Activated CD4-positive, alpha-beta T cell treated with anti-CD3 and anti-CD28 coated beads for 36 hours (primary cell): ENCODE data around the gene CNOT6L. TPM values are rescaled to one million over a fixed set of nuclear protein-coding genes. Genes with fewer than 3 reads are reported as not detected.
"Not testable (repeated sequence)": the region's sequence is repeated elsewhere in the genome, so short reads cannot be mapped to it uniquely, and the experiment has no call there.

Experiments used
- ATAC-seq: fragments of 200-7000 bp; cut with Tn5 transposase; one replicate; pipeline ENCODE4 v1.10.0; 2021; ENCODE audit warnings: mild to moderate bottlenecking, moderate library complexity
- CTCF ChIA-PET: fragments of 350-600 bp; sonication (Branson Sonifier 250); formaldehyde crosslinking; loops from one replicate; lab custom pipeline; 2021; ENCODE audit warnings: antibody characterized with exemption; lab: Charles Lee
- POLR2A ChIA-PET: fragments of 350-600 bp; sonication (Branson Sonifier 250); formaldehyde crosslinking; loops from one replicate; lab custom pipeline; 2021; ENCODE audit warnings: antibody characterized with exemption, inconsistent platforms; lab: Charles Lee
- DNase-seq: peaks from one replicate; pipeline ENCODE4 v3.0.0-alpha.2; 2020
- H3K27ac Mint-ChIP-seq: one replicate; pipeline ENCODE4 v1.8.0; 2021; ENCODE audit warnings: mixed read lengths
- H3K27me3 Mint-ChIP-seq: one replicate; pipeline ENCODE4 v1.8.0; 2021; ENCODE audit warnings: mixed read lengths
- H3K36me3 Mint-ChIP-seq: one replicate; pipeline ENCODE4 v1.8.0; 2021; ENCODE audit warnings: low read depth, mixed read lengths
- H3K4me1 Mint-ChIP-seq: one replicate; pipeline ENCODE4 v1.8.0; 2021; ENCODE audit warnings: mixed read lengths
- H3K4me3 Mint-ChIP-seq: one replicate; pipeline ENCODE4 v1.8.0; 2021; ENCODE audit warnings: mild to moderate bottlenecking, moderate library complexity, mixed read lengths
- H3K9me3 Mint-ChIP-seq: one replicate; pipeline ENCODE4 v1.8.0; 2021; ENCODE audit warnings: low read depth, mixed read lengths
- intact Hi-C, 2 experiments: fragments of 100-400 bp; cut with DNase I in 1 of 2; cut with micrococcal nuclease in 1 of 2; formaldehyde crosslinking; loops; one replicate each; pipeline versions ENCODE4 v1.14.2 to v1.15.1; 2022 to 2024; cut with DNase I, micrococcal nuclease
- total RNA-seq, 2 experiments: library from RNA; stranded (reverse); gene quantifications; one replicate each; pipeline ENCODE4 v1.2.3, GENCODE V29; 2021

The CNOT6L gene
- total RNA-seq: 100 to 1,000 TPM; 111 to 122 TPM

DNA sequence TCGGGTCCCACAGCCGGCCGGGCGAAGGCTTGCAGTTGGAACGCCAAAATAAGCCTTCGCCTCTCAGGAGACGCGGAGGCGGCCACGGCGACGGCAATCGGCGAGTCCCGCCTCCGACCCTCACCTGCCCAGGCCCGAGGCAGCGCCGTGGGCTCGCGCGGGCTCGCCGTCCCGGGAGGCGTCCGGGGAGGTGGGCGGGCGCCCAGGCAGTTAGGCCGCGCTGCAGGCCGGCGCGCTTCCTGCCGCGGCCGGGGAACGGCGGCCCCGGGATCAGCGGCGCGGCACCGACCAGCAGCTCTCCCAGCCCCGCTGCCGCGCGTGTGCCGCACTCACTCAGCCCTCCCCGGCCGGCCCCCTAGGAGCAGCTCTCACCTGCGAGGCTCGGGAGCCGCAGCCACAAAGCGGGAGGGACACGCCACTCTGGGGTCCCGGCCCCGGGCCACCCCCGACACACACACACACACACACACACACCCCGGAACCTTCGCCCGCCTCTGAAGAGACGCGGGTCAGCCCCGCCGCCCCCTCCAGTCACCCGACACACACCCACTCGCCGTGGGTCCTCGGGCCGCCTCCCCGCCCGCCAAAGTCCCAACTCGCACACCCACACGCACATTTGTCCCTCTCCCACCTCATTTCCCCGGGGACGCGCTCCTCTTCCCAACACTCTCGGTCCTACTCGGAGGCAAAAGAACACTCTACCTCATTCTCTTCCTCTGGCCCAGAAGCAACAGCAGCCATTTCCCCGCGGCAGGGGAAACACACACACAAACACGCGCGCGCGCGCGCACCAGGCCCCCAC is at the start of gene CNOT6L:
TSS of gene CNOT6L (minus strand) at position 767 of the 802 bp plus-strand sequence. CDS start at position 707, 60 bp downstream.
- Mint-ChIP-seq H3K27me3 (no peaks in the 10 kb centered on the region), H3K4me1 (peaks cover 58% of the 10 kb centered on the region), H3K4me3 (peak within 1 kb of the TSS; percentile 99), H3K36me3 (peaks cover 39% of the 10 kb centered on the region), H3K9me3 (no peaks in the 10 kb centered on the region), H3K27ac (peak within 1 kb of the TSS; percentile 100)
- ChIA-PET CTCF (interaction anchor here (0.6 to 2.6 kb wide), 6 partner anchors 11 to 187 kb away, joined by 3 to 25 read pairs (median 10); partner anchors contain the start of gene MRPL1), POLR2A (interaction anchor here (1.0 to 2.9 kb wide), 7 partner anchors 10 to 43 kb away, joined by 3 to 49 read pairs (median 8); partner anchors contain the start of gene MRPL1)
- peak; percentile 8 for ATAC-seq
- intact Hi-C loops: loop anchor here (1.0 to 5.0 kb wide), 3 partner anchors 18 to 84 kb away; no protein-coding TSS in a partner anchor
- DNase-seq: peak; percentile 85

DNA sequence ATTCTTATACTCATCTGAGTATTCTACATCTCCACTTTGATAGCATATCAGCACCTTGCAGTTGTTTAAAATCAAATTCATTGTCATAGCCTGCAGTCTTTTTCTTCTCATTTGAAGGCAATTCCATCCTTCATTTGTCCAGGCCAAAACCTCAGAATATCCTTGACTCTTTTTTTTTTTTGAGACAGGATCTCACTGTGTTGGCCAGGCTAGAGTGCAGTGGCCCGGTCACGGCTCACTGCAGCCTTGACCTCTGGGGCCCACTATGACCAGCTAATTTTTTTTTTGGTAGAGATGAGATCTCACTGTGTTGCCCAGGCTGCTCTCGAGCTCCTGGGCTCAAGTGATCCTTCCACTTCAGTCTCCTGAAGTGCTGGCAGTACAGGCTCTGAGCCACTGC is 46.1 kb upstream of the CNOT6L start:
- H3K9me3 Mint-ChIP-seq: no peaks in the 10 kb centered on the region
- H3K27ac Mint-ChIP-seq: no peak overlapping the region
- ATAC-seq: no peak
- DNase-seq: no peak
- intact Hi-C loops: no loop called here
- no peak overlapping the region for H3K4me3 Mint-ChIP-seq
- H3K36me3 Mint-ChIP-seq: peaks cover 39% of the 10 kb centered on the region
- CTCF ChIA-PET: no interaction called here
- H3K27me3 Mint-ChIP-seq: peaks cover 2% of the 10 kb centered on the region
- POLR2A ChIA-PET: no interaction called here
- peaks cover 55% of the 10 kb centered on the region for H3K4me1 Mint-ChIP-seq

DNA sequence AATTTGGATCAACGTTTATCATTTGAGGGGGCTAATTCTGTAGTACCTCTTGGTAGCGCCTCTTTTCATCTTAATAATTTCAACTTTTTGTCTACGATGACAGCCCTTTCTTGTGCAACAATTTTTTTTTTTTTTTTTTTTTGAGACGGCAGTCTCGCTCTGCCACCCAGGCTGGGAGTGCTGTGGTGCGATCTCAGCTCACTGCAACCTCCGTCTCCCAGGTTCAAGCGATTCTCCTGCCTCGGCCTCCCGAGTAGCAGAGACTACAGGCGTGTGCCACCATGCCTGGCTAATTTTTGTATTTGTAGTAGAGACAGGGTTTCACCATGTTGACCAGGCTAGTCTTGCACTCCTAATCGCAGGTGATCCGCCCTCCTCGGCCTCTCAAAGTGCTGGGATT is 44.2 kb upstream of the CNOT6L start:
- peaks cover 55% of the 10 kb centered on the region for H3K4me1 Mint-ChIP-seq
- peak overlapping the region; percentile 100 for H3K27ac Mint-ChIP-seq
- POLR2A ChIA-PET: interaction anchor here (0.7 to 3.9 kb wide), 4 partner anchors 11 to 46 kb away, joined by 8 to 85 read pairs (median 34); partner anchors contain the start of gene CNOT6L
- H3K36me3 Mint-ChIP-seq: peaks cover 30% of the 10 kb centered on the region
- not testable (repeated sequence) for H3K9me3 Mint-ChIP-seq, H3K27me3 Mint-ChIP-seq, ATAC-seq
- intact Hi-C loops: loop anchor here (2.0 to 5.0 kb wide), 6 partner anchors 126 to 914 kb away; partner anchors contain the start of genes BMP2K (in 2 of the 2) and CCNI (in 1 of the 2)
- peak overlapping the region; percentile 98 for H3K4me3 Mint-ChIP-seq
- DNase-seq: peak; percentile 39
- CTCF ChIA-PET: interaction anchor here (1.2 kb wide), 1 partner anchor 46 kb away, joined by 8 read pairs; no protein-coding TSS in a partner anchor

DNA sequence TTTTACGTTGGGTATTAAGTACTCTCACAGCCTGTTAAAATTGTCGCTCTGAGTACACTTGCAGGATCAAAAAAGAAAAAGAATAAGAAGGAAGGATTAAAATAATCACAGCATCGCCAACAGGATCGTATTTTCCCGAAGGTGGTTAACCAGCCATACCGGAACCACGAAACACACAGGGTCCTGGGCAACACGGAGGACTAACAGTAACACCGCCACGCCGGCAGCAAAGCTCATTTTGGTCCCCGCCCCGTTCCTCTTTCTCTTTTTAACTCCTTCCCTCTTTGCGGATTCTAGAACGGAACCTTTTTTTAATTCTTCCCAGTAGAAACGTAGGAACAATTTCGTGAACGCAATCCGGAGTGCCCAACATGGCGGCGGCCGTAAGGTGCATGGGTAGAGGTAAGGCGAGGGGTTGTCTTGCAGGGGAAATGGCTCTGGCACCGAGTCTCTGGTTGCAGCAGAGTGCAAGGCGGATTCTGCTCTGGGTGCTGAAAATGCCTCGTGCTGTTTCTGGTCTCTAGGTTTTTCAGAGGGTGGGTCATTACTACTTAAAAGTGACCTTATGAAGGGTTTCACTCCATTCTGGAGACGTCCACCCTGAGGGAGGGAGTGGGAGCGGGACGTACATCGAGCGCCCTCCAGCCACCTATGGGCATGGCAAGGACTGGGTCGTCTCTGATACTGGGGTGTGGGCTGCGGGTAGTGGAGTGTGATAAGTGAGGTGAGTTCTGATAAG is 43.5 kb upstream of the CNOT6L start, which contains the start of gene MRPL1:
TSS of gene MRPL1 (plus strand) at position 353 of the 739 bp plus-strand sequence. CDS start at position 372, 19 bp downstream.
- DNase-seq (peak; percentile 92), ATAC-seq (peak; percentile 78)
- Mint-ChIP-seq H3K27ac (peak within 1 kb of the TSS; percentile 100), H3K36me3 (peaks cover 30% of the 10 kb centered on the region), H3K27me3 (peaks cover 2% of the 10 kb centered on the region), H3K9me3 (no peaks in the 10 kb centered on the region), H3K4me1 (peaks cover 61% of the 10 kb centered on the region), H3K4me3 (peak within 1 kb of the TSS; percentile 98)
- ChIA-PET POLR2A (interaction anchor here (0.5 to 3.9 kb wide), 14 partner anchors 10 to 398 kb away, joined by 3 to 85 read pairs (median 4); partner anchors contain the start of gene CNOT6L), CTCF (interaction anchor here (0.6 to 2.5 kb wide), 16 partner anchors 8 to 197 kb away, joined by 3 to 25 read pairs (median 4); partner anchors contain the start of gene CNOT6L)
- intact Hi-C loops: loop anchor here (1.0 to 5.0 kb wide), 10 partner anchors 9 to 915 kb away; partner anchors contain the start of genes BMP2K (in 2 of the 2) and CCNI (in 1 of the 2)

DNA sequence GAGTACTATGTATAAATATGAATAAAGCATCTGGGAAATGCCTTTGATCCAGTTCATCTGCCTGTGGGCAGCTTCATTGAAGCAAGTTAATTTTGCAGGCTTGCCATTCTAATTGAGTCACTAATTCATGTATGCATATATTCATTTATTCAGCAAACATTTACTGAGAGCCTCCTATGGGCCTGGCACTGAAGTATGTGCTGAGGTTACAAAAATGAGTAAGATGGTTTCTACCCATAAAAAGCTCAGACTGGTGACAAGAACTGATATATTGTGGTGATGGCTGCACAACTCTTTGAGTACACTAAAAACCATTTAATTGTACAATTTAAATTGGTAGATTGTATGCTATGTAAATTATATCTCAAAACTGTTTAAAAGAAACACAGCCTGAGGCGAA is 42.3 kb upstream of the CNOT6L start:
- H3K4me3 Mint-ChIP-seq: peak overlapping the region; percentile 98
- peaks cover 2% of the 10 kb centered on the region for H3K27me3 Mint-ChIP-seq
- H3K9me3 Mint-ChIP-seq: no peaks in the 10 kb centered on the region
- ATAC-seq (peak; percentile 70), DNase-seq (peak; percentile 36)
- peaks cover 64% of the 10 kb centered on the region for H3K4me1 Mint-ChIP-seq
- intact Hi-C loops: loop anchor here (1.0 to 5.0 kb wide), 8 partner anchors 16 to 916 kb away; partner anchors contain the start of genes BMP2K (in 1 of the 2), CCNG2 (in 1 of the 2) and CCNI (in 1 of the 2)
- H3K36me3 Mint-ChIP-seq: peaks cover 29% of the 10 kb centered on the region
- peak overlapping the region; percentile 100 for H3K27ac Mint-ChIP-seq
- POLR2A ChIA-PET: interaction anchor here (0.6 to 3.9 kb wide), 8 partner anchors 9 to 274 kb away, joined by 3 to 85 read pairs (median 11); partner anchors contain the start of gene CNOT6L
- CTCF ChIA-PET: interaction anchor here (0.8 to 2.5 kb wide), 11 partner anchors 8 to 546 kb away, joined by 3 to 25 read pairs (median 4); partner anchors contain the start of gene CNOT6L

GRCh38 chr4:77859256-77859655 is 40.1 kb upstream of the CNOT6L start:
- intact Hi-C loops: no loop called here
- Mint-ChIP-seq H3K4me3 (no peak overlapping the region), H3K27me3 (peaks cover 2% of the 10 kb centered on the region), H3K36me3 (peaks cover 16% of the 10 kb centered on the region), H3K4me1 (peaks cover 71% of the 10 kb centered on the region), H3K9me3 (no peaks in the 10 kb centered on the region), H3K27ac (peak overlapping the region; percentile 74)
- ATAC-seq (no peak), DNase-seq (no peak)
- CTCF ChIA-PET: interaction anchor here (0.9 to 1.9 kb wide), 3 partner anchors 39 to 58 kb away, joined by 3 to 8 read pairs (median 5); no protein-coding TSS in a partner anchor
- POLR2A ChIA-PET: no interaction called here

GRCh38 chr4:77856152-77856551 is 37.0 kb upstream of the CNOT6L start:
- DNase-seq: no peak
- intact Hi-C loops: no loop called here
- peak overlapping the region; percentile 86 for H3K27ac Mint-ChIP-seq
- H3K27me3 Mint-ChIP-seq: no peaks in the 10 kb centered on the region
- ChIA-PET POLR2A (interaction anchor here (1.0 to 1.9 kb wide), 2 partner anchors 35 to 38 kb away, joined by 3 to 7 read pairs; no protein-coding TSS in a partner anchor), CTCF (interaction anchor here (0.7 to 2.6 kb wide), 10 partner anchors 12 to 271 kb away, joined by 3 to 18 read pairs (median 3); no protein-coding TSS in a partner anchor)
- peaks cover 1% of the 10 kb centered on the region for H3K36me3 Mint-ChIP-seq
- peaks cover 82% of the 10 kb centered on the region for H3K4me1 Mint-ChIP-seq
- no peaks in the 10 kb centered on the region for H3K9me3 Mint-ChIP-seq
- H3K4me3 Mint-ChIP-seq: peak overlapping the region; percentile 60
- no peak for ATAC-seq

- peak overlapping the region; percentile 100 for H3K27ac Mint-ChIP-seq
- peaks cover 68% of the 10 kb centered on the region for H3K4me1 Mint-ChIP-seq
- POLR2A ChIA-PET: interaction anchor here (1.0 kb wide), 1 partner anchor 34 kb away, joined by 3 read pairs; no protein-coding TSS in a partner anchor
- no peaks in the 10 kb centered on the region for H3K9me3 Mint-ChIP-seq
- CTCF ChIA-PET: no interaction called here
- intact Hi-C loops: loop anchor here in 1 of 2 experiments (5.0 kb wide), 1 partner anchor 827 kb away; no protein-coding TSS in a partner anchor
- peaks cover 1% of the 10 kb centered on the region for H3K36me3 Mint-ChIP-seq
- ATAC-seq (peak; percentile 71), DNase-seq (peak; percentile 39)
- no peaks in the 10 kb centered on the region for H3K27me3 Mint-ChIP-seq
- peak overlapping the region; percentile 64 for H3K4me3 Mint-ChIP-seq
These were observed 35.4 kb upstream of the CNOT6L start for GRCh38 chr4:77854431-77855111.

- H3K27ac Mint-ChIP-seq: peak overlapping the region; percentile 100
- CTCF ChIA-PET: interaction anchor here (0.6 to 1.3 kb wide), 4 partner anchors 9 to 253 kb away, joined by 3 to 11 read pairs (median 3); partner anchors contain the start of gene MRPL1
- H3K4me3 Mint-ChIP-seq: peak overlapping the region; percentile 64
- H3K36me3 Mint-ChIP-seq: no peaks in the 10 kb centered on the region
- ATAC-seq (peak; percentile 86), DNase-seq (peak; percentile 80)
- intact Hi-C loops: loop anchor here (1.0 to 5.0 kb wide), 3 partner anchors 9 to 826 kb away; partner anchors contain the start of gene MRPL1 (in 1 of the 2)
- H3K27me3 Mint-ChIP-seq: no peaks in the 10 kb centered on the region
- POLR2A ChIA-PET: interaction anchor here (1.0 to 2.3 kb wide), 3 partner anchors 9 to 35 kb away, joined by 8 to 20 read pairs (median 8); partner anchors contain the start of gene MRPL1
- H3K4me1 Mint-ChIP-seq: peaks cover 57% of the 10 kb centered on the region
- no peaks in the 10 kb centered on the region for H3K9me3 Mint-ChIP-seq
These were observed 33.8 kb upstream of the CNOT6L start for GRCh38 chr4:77852892-77853495.
